CD4-positive, alpha-beta T cell treated with Interleukin-4 for 4 hours (primary cell): ENCODE results near the gene SSC4D.
"Not testable (repeated sequence)": the region's sequence is repeated elsewhere in the genome, so short reads cannot be mapped to it uniquely, and the experiment has no call there.

ENCODE experiments used
- DNase-seq: peaks from one replicate; pipeline ENCODE4 v3.0.0-alpha.2; 2020

Gene SSC4D

DNA sequence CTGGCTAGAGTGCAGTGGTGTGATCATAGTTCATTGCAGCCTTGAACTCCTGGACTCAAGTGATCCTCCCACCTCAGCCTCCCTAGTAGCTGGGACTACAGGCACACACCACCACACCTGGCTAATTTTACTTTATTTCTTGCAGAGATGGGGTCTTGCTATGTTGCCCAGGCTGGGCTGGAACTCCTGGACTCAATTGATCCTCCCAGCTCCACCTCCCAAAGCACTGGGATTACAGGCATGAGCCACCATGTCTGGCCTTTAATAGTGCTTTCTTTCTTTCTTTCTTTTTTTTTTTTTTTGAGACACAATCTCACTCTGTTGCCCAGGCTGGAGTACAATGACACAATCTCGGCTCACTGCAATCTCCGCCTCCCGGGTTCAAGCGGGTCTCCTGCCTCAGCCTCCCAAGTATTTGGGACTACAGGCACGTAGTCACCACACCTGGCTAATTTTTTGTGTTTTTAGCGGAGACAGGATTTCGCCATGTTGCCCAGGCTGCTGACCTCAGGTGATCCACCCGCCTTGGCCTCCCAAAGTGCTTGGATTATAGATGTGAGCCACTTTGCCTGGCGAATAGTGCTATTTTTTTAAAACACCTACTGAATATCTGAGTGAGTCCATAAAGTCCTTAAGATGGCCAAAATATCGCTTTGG, 8.3 kb upstream of the SSC4D start:
- DNase-seq, result not testable (repeated sequence)

DNA sequence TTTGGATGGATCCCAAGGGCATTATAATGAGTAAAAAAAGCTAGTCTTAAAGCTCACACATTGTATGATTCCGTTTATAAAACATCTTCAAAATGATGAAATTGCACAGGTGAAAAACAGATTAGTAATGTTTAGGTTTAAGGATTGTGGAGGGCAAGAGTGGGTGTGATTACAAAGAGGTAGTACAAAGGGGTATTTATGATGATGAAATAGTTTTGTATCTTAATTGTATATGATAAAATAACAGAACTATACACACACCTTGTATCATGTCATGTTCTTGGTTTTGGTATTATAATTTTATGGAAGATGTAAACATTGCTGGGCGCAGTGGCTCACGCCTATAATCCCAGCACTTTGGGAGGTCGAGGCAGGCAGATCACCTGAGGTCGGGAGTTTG, 2.8 kb upstream of the SSC4D start:
- DNase-seq, result no peak

DNA sequence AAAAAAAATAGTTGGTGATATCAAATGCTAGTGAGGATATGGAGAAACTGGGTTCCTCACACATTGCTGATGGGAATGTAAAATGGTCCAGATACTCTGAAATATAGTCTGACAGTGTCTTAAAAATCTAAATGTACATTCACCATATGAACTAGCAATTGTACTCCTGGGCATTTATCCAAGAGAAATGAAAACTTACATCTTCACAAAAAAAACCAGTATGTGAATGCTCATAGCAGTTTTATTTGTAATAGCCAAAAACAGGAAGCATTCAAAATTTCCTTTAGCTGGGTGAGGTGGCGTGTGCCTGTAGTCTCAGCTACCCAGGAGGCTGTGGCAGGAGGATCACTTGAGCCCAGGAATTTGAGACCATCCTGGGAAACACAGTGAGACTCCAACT, 2.1 kb upstream of the SSC4D start:
- DNase-seq, result no peak

DNA sequence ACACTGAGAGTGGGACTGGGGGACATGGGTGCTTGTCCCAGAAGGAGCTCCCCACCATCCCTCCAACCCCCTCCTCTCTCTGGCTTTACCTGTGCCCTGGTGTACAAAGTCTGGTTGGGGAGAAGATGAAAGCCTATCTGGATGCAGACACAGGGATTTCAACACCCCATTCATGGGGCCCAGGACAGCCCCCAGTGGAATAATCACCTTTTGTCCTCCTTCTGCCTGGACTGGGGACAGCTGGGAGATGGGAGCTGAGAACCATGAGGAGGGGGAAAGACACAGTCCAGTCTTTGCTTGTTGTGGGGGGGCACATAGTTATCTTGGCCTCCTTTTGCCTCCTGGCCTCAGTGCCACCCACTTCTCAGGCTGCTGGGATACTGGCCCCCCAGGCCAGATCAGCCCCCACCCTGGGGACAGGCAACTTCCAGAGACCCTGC, 1.4 kb downstream of the SSC4D start:
- DNase-seq, result no peak

DNA sequence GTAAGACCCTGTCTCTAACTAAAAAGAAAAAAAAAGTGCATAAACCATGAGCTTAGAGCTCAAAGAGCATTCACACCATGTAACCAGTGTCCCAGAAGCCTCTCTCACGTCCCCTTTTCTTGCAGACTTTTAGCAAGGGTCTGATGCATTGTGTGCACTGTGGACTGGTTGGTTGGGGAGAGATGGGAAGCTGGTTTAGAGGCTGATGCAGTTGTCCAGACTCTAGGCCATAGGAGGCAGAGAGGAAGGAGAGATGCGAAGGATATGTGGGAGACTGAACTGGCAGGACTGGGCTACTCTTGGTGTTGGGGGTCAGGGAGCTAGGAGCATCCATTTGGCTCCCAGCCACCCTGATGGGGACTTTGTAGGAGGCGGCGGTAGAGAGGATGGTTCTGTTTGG, 1.8 kb downstream of the SSC4D start:
- no peak for DNase-seq

DNA sequence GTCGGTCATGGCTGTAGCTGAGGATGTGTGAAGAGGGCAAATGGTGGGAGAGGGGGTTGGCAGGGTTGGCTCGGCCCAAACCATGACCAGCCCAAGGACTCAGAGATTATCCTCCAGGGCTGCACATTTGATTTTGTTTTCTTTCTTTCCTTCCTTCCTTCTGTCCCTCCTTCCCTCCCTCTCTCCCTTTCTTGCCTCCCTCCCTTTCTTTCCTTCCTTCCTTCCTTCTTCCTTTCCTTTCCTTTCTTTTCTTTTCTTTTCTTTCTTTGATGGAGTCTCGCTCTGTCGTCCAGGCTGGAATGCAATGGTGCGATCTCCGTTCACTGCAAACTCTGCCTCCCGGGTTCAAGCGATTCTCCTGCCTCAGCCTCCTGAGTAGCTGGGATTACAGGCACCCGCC, 3.8 kb downstream of the SSC4D start:
- DNase-seq, result no peak

DNA sequence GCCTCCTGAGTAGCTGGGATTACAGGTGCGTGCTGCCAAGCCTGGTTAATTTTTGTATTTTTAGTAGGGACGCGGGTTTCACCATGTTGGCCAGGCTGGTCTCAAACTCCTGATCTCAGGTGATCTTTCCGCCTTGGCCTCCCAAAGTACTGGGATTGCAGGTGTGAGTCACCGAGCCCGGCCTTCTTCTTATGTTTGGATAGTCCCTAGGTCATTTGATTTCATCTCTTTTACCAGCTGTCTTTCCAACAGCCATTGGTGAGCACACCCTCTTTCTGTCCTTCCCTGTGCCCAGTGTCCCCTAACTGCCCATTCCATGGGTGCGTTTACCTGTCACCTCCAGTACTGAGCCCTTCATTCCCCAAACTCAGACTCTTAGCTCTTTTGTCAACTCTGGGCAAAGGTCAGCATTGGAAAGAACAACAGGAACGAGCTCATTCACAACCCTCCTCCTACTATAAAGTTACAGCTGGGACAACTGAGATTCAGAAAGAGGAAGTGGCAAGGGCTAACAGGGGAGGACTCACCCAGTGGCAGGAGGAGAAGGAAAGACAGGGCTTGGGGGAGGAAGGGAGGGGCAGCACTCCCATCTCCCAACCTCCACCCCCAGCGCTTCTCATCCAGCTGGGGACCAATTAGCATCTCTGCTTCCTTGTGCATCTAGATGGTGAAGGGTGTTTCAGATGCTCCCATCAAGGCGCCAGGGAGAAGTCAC, 5.6 kb downstream of the SSC4D start:
- no peak for DNase-seq

DNA sequence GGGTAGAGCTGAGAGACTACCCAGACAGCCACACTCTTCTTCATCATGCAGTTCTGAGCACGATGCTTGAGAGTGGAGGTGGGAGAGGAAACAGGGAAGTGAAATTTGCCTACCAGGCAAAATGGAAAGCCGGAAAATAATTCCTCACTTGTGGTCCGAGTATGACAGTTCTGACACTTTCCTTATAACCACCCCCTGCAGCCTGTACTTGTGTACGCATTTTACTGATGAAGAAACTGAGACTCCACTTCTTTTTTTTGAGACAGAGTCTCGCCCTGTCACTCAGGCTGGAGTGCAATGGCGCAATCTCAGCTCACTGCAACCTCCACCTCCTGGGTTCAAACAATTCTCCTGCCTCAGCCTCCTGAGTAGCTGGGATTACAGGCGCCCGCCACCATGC, 6.4 kb downstream of the SSC4D start:
- not testable (repeated sequence) for DNase-seq

DNA sequence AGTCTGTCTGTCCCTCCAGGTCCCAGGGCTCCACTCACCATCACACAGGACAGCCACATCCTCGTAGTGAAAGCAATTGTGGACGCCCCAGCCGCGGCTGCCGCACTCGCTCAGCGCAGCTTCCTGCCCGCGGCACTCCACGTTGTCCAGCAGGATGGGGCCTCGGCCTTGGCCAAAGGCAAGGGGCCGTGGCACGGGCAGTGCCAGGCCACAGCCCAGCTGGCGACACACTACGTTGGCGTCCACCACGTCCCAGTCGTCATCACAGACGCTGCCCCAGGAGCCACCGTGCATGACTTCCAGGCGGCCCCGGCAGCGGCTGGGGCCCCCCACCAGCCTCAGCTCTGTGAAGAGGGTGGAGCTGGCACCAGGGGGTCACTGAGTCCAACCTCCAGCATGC, 9.2 kb downstream of the SSC4D start:
- DNase-seq, result no peak

DNA sequence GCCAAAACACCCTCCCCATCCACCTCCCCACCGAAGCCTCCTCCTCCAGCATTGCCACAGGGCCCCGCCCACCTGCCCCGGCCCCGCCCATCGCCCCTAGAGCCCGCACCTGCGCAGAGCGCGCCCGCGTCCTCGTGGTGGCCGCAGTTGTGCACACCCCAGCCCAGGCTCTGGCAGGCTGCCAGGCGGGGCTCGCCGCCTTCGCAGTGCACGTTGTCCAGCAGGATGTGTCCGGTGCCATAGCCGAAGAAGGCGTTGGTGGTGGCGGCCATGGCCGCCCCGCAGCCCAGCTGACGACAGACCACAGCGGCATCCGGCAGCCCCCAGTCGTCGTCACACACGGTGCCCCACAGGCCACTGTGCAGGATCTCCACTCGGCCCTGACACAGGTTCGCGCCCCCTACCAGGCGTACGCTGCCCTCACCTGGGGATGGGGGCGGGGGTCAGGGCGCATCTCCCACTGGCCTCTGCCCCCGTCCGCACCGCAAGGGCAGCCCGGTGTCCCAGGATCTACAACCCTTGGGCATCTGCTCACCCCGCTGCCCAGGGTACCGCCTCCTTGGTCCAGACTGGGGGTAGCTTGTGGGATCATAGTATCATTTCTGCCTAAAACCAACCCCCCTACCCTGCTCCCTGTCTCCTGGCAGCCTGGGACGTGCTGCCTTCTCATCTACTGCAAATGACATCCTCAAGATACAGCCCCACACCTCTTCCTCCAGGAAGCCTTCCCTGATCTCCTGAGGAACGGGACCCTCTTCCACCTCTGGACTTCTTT, 11.9 kb downstream of the SSC4D start:
- DNase-seq, result peak; percentile 79

DNA sequence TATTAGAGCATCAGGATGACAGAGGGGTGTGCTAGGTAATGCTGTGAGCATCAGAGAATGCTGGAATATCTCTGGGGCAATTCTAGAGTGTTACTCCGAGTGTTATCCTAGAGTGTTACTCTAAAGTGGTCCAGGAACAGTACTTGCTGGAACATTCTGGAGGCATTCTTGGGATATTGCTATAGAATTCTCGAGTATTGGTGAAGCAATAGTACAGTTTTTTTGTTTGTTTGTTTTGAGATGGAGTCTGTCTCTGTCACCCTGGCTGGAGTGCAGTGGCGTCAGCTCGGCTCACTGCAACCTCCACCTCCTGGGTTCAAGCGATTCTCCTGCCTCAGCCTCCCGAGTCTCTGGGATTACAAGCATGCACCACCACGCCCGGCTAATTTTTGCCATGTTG, 12.6 kb downstream of the SSC4D start:
- DNase-seq, result no peak

DNA sequence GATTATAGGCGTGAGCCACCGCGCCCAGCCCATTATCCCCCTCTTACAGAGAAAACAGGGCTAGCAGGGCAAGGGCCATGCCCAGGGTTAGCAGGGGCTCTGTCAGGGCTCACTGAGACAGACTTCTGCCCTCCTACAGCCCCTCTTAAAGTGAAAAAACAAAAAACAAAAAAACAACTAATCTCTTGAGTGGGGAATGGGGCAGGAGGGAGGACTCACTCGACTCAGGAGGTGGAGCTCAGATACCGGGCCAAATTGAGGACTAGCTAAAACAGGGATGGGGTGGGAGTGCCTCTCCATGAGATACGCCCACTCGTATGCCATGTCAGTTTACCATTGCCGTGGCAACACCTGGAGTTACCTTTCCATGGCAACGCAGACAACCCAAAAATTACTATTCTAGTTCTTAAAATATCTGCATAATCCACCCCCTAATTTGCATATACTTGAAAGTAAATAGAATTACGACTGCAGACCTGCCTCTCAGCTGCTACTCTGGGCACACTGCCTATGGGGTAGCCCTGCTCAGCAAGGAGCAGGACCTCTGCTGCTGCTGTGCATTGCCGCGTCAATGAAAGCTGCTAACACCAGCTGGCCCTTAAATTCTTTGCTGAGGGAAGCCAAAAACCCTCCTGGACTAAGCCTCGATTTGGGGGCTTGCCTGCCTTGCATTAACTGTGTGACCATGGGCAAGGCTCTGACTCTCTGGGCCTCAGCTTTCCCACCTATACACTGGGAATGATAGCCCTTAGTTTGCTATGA, 13.4 kb downstream of the SSC4D start:
- no peak for DNase-seq

DNA sequence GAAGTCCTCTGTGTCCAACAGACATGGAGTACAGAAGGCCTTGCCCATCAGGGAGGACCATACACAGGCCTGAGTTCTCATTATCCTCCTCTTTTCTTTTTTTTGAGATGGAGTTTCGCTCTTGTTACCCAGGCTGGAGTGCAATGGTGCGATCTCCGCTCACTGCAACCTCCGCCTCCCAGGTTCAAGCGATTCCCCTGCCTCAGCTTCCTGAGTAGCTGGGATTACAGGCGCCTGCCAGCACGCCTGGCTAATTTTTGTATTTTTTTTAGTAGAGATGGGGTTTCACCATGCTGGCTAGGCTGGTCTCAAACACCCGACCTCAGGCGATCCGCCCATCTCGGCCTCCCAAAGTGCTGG, 13.9 kb downstream of the SSC4D start:
- DNase-seq, result not testable (repeated sequence)

DNA sequence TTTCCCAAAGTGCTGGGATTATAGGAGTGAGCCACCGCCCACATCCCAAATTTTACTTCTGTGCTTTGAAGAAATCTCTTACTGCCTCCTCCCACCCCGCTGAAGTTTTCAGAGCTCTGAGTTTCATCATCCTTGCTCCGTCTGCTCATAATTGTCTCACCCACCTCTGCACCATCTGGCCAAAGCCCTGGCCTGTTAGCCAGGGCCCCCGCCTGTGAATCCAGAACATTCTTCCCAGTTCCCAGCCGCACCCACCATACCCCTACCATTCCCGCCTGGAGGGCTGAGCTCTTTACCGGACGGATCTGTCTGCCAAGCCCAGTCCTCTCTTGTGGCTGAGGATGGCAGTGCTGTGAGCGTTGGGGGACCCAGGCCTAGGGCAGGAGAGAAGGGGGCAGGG, 14.5 kb downstream of the SSC4D start:
- no peak for DNase-seq

DNA sequence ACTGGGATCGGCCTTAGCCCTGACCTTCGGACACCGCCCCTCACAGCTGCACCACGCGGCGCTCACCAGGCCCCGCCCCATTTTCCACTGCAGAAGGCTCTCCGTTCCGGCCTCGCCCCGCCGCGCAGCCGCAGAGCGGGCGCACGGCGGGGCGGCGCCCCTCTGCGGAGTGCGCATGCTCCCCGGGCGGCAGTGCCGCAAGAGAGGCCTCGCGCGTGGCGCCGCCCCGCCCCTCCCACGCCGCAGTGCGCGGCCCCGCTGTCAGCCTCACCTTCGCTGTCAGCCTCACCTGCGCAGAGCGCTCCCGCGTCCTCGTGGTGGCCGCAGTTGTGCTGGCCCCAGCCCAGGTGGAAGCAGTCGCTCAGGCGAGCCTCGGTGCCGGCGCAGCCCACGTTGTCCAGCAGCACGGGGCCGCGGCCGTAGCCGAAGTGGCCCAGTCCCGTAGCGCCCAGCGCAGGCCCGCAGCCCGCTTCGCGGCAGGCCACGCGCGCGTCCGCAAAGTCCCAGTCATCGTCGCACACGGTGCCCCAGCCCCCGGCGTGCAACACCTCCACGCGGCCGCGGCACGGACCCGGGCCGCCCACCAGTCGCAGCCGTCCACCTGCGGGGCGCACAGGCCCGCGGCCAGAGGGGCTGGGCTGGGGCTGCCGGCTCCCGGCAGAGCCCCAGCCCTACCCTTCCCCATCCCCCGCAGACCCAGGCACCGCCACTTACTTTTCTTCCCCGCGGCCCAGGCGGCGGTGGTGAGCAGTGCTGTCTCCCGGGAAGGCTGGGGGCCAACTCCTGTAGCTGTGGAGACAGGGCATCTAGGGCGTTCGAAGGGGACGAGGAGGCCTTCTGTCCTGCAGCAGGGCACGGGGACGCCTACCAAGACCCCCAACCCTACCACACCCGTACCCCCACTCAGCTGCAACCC, 16.1 kb downstream of the SSC4D start:
- peak; percentile 91 for DNase-seq

DNA sequence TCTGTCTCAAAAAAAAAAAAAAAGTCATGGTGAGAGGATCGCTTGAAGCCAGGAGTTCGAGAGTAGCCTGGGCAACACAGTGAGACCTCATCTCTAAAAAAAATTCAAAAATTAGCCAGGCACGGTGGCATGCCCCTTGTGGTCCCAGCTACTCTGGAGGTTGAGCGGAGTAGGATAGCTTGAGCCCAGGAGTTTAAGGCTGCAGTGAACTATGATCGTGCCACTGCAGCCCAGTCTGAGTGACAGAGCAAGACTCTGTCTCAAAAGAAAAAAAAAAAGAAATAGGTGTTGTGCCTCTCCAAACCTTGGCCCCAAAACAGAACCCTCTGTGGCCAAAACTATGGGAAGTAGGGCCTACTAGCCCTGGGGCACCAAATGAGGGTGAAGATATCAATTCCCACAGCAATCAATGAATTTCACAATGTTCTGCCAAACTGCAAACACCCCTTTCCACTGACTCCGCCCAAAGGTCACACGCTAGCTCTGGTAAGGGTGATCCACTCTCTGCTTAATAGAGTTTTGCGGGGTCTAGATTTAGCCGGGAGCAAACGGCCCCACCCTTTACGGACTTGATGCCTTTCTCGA, 16.9 kb downstream of the SSC4D start:
- DNase-seq, result no peak

DNA sequence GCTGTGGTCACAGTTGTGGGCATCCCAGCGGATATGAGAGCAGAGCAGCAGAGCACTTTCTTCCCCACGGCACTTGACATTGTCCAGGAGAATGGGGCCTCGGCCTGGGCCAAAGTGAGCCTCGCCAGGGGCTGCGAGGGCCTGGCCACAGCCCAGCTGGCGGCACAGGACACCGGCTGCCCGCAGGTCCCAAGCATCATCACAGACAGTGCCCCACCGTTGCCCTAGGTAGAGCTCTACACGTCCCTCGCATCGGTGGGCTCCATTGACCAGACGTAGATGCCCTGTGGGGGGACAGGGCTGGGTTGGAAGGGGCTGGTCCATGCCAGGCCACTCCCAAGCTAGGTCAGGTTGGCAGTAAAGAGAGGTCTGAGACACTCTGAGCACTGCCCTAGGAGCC, 19.4 kb downstream of the SSC4D start:
- no peak for DNase-seq

DNA sequence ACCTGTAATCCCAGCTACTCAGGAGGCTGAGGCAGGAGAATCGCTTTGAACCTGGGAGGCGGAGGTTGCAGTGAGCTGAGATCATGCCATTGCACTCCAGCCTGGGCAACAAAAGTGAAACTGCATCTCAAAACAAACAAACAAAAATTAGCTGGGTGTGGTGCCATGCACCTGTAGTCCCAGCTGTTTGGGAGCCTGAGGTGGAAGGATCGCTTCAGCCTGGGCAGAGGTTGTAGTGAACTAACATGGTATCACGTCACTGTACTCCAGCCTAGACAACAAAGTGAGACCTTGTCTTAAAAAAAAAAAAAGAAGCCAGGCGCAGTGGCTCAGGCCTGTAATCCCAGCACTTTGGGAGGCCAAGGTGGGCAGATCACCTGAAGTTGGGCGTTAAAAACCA, 21.7 kb downstream of the SSC4D start:
- not testable (repeated sequence) for DNase-seq

DNA sequence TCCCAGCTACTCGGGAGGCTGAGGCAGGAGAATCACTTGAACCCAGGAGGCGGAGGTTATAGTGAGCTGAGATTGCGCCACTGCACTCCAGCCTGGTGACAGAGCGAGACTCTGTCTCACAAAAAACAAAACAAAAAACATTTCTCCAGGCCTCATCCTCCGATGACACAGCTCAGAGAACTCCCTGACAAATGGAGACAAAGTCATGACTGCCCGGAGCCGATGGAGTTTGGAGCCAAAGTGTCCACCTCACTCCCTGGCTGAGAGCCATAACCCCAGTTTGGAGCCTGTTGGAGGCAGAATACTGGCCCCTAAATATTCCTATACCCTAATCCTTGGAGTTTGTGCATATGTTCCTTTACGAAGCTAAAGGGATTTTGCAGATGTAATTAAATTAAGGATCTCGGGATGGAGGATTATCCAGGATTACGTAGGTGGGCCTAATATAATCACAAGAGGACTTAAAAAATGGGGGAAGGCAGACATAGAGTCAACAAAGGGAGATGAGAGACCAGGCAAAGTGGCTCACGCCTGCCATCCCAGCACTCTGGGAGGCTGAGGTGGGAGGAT, 22.7 kb downstream of the SSC4D start:
- no peak for DNase-seq

DNA sequence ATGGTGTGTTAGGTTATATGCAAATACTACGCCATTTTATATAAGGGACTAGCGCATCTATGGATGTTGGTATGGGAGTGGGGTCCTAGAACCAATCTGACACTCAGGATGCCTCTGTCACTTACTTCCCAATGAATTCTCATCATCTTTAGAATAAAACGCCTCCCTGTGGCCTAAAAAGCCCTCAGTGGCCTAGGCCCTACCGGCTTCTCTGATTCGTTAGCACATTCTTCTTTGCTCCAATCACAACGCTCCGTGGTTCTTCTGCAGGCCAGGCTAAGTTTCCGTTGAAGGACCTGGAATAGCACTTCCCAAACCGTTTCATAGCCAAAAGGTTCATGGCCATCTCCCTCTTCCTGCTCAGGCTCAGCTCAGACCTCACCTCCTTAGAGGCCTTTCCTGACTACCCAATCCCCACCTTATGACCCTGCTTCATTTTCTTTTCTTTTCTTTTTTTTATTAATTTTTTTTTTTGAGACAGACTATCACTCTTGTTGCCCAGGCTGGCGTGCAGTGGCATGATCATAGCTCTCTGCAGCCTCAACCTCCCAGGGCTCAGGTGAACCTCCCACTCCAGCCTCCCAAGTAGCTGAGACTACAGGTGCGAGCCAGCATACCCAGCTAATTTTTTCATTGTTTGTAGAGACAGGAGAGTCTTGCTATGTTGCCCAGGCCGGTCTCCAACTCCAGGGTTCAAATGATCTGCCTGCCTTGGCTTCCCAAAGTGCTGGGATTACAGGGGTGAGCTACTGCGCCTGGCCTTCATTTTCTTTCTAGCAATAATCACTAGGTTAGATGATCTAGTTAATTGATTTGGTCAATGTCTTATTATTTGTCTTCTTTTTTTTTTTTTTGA, 26.2 kb downstream of the SSC4D start:
- no peak for DNase-seq

DNA sequence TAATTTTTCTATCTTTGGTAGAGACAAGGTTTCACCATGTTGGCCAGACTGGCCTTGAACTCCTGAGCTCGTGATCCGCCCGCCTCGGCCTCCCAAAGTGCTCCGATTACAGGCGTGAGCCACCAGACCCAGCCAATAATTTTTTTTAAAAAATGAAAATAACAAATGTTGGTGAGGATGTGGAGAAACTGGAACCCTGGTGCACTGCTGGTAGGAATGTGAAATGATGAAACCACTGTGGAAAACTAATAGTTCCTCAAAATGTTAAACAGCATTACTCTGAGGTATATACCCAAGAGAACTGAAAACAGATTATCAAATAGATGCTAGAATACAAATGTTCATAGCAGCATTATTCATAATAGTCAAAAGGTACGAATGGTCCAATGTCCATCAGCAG, 27.7 kb downstream of the SSC4D start:
- DNase-seq, result no peak
